ENCODE measurements around the gene MST1. TPM values are rescaled to one million over a fixed set of nuclear protein-coding genes. Genes with fewer than 3 reads are reported as not detected.

The MST1 gene
- total RNA-seq, 1 donor from 2014 or later = 2.7 TPM

DNA sequence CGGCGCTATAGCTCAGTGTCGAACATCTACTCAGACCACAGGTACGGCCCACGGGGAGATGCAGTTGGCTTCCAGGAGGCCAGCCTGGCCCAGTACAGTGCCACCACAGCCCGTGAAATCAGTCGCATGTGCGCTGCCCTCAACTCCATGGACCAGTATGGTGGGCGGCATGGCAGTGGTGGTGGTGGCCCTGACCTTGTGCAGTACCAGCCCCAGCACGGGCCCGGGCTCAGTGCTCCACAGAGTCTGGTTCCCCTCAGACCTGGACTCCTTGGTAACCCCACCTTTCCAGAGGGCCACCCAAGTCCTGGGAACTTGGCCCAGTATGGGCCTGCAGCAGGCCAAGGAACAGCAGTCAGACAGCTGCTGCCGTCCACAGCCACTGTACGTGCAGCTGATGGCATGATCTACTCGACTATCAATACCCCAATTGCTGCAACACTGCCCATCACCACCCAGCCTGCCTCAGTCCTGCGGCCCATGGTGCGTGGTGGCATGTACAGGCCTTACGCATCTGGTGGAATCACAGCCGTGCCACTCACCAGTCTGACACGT, 33.5 kb downstream of the MST1 start:
- Mint-ChIP-seq H3K4me3 (no peak overlapping the region), H3K27me3 (ENCODE audit: insufficient read depth, low read depth) (peaks cover 4% of the 10 kb centered on the region), H3K9me3 (no peaks in the 10 kb centered on the region), H3K36me3 (no peaks in the 10 kb centered on the region), H3K27ac (no peak overlapping the region), H3K4me1 (no peaks in the 10 kb centered on the region)
- Histone ChIP-seq H3K4me2 (no peak overlapping the region), H3K36me3 (no peaks in the 10 kb centered on the region), H3K79me2 (ENCODE audit: low read depth) (no peaks in the 10 kb centered on the region), H3K27ac (no peak overlapping the region), H3K27me3 (no peaks in the 10 kb centered on the region), H3K9ac (peak overlapping the region; percentile 27), H4K20me1 (ENCODE audit: low read depth) (no peaks in the 10 kb centered on the region), H3K9me3 (ENCODE audit: low read depth) (no peaks in the 10 kb centered on the region), H3F3A (ENCODE audit: low read depth) (no peaks in the 10 kb centered on the region), H3K4me3 (no peak overlapping the region), H2AFZ (replicated peaks) (no peak overlapping the region), H3K4me1 (no peaks in the 10 kb centered on the region)
- TF ChIP-seq, protein P1, sequence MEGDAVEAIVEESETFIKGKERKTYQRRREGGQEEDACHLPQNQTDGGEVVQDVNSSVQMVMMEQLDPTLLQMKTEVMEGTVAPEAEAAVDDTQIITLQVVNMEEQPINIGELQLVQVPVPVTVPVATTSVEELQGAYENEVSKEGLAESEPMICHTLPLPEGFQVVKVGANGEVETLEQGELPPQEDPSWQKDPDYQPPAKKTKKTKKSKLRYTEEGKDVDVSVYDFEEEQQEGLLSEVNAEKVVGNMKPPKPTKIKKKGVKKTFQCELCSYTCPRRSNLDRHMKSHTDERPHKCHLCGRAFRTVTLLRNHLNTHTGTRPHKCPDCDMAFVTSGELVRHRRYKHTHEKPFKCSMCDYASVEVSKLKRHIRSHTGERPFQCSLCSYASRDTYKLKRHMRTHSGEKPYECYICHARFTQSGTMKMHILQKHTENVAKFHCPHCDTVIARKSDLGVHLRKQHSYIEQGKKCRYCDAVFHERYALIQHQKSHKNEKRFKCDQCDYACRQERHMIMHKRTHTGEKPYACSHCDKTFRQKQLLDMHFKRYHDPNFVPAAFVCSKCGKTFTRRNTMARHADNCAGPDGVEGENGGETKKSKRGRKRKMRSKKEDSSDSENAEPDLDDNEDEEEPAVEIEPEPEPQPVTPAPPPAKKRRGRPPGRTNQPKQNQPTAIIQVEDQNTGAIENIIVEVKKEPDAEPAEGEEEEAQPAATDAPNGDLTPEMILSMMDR (IDR thresholded peaks at IDR 0.05) = no peak
- no peak for TF ChIP-seq EZH2 (IDR thresholded peaks at IDR 0.05)
- TF ChIP-seq EZH2phosphoT487 (IDR thresholded peaks at IDR 0.05) = no peak
- no peak for DNase-seq (ENCODE audit: low spot score)

DNA sequence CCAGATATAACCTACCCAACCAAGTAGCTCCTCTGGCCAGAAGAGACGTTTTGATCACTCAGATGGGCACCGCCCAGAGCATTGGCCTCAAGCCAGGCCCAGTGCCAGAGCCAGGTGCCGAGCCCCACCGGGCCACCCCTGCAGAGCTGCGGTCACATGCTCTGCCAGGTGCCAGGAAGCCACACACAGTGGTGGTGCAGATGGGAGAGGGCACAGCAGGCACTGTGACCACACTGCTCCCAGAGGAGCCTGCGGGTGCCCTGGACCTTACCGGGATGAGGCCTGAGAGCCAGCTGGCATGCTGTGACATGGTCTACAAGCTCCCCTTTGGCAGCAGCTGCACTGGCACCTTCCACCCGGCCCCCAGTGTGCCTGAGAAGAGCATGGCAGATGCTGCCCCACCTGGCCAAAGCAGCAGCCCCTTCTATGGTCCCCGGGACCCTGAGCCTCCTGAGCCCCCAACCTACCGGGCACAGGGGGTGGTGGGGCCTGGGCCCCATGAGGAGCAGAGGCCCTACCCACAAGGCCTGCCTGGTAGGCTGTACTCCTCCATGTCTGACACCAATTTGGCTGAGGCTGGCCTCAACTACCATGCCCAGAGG, 34.2 kb downstream of the MST1 start:
- Histone ChIP-seq H3K4me1 (no peaks in the 10 kb centered on the region), H3F3A (ENCODE audit: low read depth) (no peaks in the 10 kb centered on the region), H3K79me2 (ENCODE audit: low read depth) (no peaks in the 10 kb centered on the region), H4K20me1 (ENCODE audit: low read depth) (no peaks in the 10 kb centered on the region), H2AFZ (replicated peaks) (no peak overlapping the region), H3K27me3 (no peaks in the 10 kb centered on the region), H3K4me3 (no peak overlapping the region), H3K9me3 (ENCODE audit: low read depth) (no peaks in the 10 kb centered on the region), H3K36me3 (no peaks in the 10 kb centered on the region), H3K4me2 (no peak overlapping the region), H3K9ac (no peak overlapping the region), H3K27ac (no peak overlapping the region)
- peaks cover 4% of the 10 kb centered on the region for H3K4me1 Mint-ChIP-seq
- no peak overlapping the region for H3K4me3 Mint-ChIP-seq
- no peaks in the 10 kb centered on the region for H3K36me3 Mint-ChIP-seq
- TF ChIP-seq EZH2 (IDR thresholded peaks at IDR 0.05) = no peak
- TF ChIP-seq, protein P1 (IDR thresholded peaks at IDR 0.05) = no peak
- no peak for TF ChIP-seq EZH2phosphoT487 (IDR thresholded peaks at IDR 0.05)
- no peak overlapping the region for H3K27ac Mint-ChIP-seq
- DNase-seq (ENCODE audit: low spot score) = no peak
- H3K27me3 Mint-ChIP-seq (ENCODE audit: insufficient read depth, low read depth) = peaks cover 4% of the 10 kb centered on the region
- no peaks in the 10 kb centered on the region for H3K9me3 Mint-ChIP-seq

DNA sequence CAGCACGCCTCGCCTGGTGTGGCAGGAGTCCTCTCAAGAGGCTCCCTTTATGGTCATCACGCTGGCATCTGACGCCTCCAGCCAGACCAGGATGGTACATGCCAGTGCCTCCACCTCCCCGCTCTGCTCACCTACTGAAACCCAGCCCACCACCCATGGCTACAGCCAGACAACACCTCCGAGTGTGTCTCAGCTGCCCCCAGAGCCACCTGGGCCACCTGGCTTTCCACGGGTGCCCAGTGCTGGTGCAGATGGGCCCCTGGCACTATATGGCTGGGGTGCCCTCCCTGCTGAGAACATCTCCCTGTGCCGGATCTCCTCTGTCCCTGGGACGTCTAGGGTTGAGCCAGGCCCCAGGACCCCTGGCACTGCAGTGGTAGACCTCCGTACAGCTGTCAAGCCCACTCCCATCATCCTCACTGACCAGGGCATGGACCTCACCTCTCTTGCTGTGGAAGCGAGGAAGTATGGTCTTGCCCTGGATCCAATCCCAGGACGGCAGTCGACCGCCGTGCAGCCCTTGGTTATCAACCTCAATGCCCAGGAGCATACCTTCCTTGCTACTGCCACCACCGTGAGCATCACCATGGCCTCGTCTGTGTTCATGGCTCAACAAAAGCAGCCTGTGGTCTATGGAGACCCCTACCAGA, 35.0 kb downstream of the MST1 start:
- Histone ChIP-seq H3K27ac (no peak overlapping the region), H4K20me1 (ENCODE audit: low read depth) (no peaks in the 10 kb centered on the region), H3K36me3 (no peaks in the 10 kb centered on the region), H3K79me2 (ENCODE audit: low read depth) (no peaks in the 10 kb centered on the region), H2AFZ (replicated peaks) (no peak overlapping the region), H3K4me3 (no peak overlapping the region), H3F3A (ENCODE audit: low read depth) (no peaks in the 10 kb centered on the region), H3K9ac (no peak overlapping the region), H3K27me3 (no peaks in the 10 kb centered on the region), H3K4me2 (no peak overlapping the region), H3K4me1 (no peaks in the 10 kb centered on the region), H3K9me3 (ENCODE audit: low read depth) (no peaks in the 10 kb centered on the region)
- TF ChIP-seq EZH2phosphoT487 (IDR thresholded peaks at IDR 0.05) = no peak
- H3K4me1 Mint-ChIP-seq = peaks cover 4% of the 10 kb centered on the region
- no peak overlapping the region for H3K27ac Mint-ChIP-seq
- H3K27me3 Mint-ChIP-seq (ENCODE audit: insufficient read depth, low read depth) = peaks cover 4% of the 10 kb centered on the region
- H3K36me3 Mint-ChIP-seq = no peaks in the 10 kb centered on the region
- H3K4me3 Mint-ChIP-seq = no peak overlapping the region
- no peaks in the 10 kb centered on the region for H3K9me3 Mint-ChIP-seq
- DNase-seq (ENCODE audit: low spot score) = no peak

DNA sequence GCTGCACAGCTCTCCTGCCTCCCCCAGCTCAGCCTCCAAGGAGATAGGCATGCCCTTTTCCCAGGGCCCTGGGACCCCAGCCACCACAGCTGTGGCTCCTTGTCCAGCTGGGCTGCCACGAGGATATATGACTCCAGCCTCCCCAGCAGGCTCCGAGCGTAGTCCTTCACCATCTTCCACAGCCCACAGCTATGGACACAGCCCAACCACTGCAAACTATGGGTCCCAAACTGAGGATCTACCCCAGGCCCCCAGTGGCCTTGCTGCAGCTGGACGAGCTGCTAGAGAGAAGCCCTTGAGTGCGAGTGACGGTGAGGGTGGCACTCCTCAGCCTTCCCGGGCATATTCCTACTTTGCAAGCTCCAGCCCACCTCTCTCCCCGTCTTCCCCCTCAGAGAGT, 35.7 kb downstream of the MST1 start:
- H3K4me1 ChIP-seq = no peaks in the 10 kb centered on the region
- TF ChIP-seq EZH2phosphoT487 (IDR thresholded peaks at IDR 0.05) (no peak), EZH2 (IDR thresholded peaks at IDR 0.05) (no peak)
- TF ChIP-seq, protein P1 (IDR thresholded peaks at IDR 0.05) = no peak
- no peaks in the 10 kb centered on the region for H3K36me3 ChIP-seq
- no peaks in the 10 kb centered on the region for H3F3A ChIP-seq (ENCODE audit: low read depth)
- no peak overlapping the region for H3K9ac ChIP-seq
- DNase-seq (ENCODE audit: low spot score) = no peak
- H3K9me3 Mint-ChIP-seq = no peaks in the 10 kb centered on the region
- no peaks in the 10 kb centered on the region for H3K79me2 ChIP-seq (ENCODE audit: low read depth)
- H4K20me1 ChIP-seq (ENCODE audit: low read depth) = no peaks in the 10 kb centered on the region
- H3K4me3 Mint-ChIP-seq = no peak overlapping the region
- H3K27ac Mint-ChIP-seq = no peak overlapping the region
- H3K9me3 ChIP-seq (ENCODE audit: low read depth) = no peaks in the 10 kb centered on the region
- H3K36me3 Mint-ChIP-seq = no peaks in the 10 kb centered on the region
- no peak overlapping the region for H2AFZ ChIP-seq (replicated peaks)
- peaks cover 4% of the 10 kb centered on the region for H3K4me1 Mint-ChIP-seq
- no peaks in the 10 kb centered on the region for H3K27me3 ChIP-seq
- H3K4me2 ChIP-seq = no peak overlapping the region
- H3K4me3 ChIP-seq = no peak overlapping the region
- no peak overlapping the region for H3K27ac ChIP-seq
- peaks cover 4% of the 10 kb centered on the region for H3K27me3 Mint-ChIP-seq (ENCODE audit: insufficient read depth, low read depth)
